Activated naive CD4-positive, alpha-beta T cell (primary cell): ENCODE data around the gene TRIM46.
A peak's percentile ranks its signal among the peaks of the same experiment; 100 is the strongest.
"Not testable (repeated sequence)": the region's sequence is repeated elsewhere in the genome, so short reads cannot be mapped to it uniquely, and the experiment has no call there.

ENCODE experiments used
- DNase-seq, 4 experiments: peaks; one replicate each; lab custom pipeline; 2025; lab: John Stamatoyannopoulos, UW

TRIM46 gene

GRCh38 chr1:155137154-155137949, 36.3 kb upstream of the TRIM46 start:
- DNase-seq, result no peak

DNA sequence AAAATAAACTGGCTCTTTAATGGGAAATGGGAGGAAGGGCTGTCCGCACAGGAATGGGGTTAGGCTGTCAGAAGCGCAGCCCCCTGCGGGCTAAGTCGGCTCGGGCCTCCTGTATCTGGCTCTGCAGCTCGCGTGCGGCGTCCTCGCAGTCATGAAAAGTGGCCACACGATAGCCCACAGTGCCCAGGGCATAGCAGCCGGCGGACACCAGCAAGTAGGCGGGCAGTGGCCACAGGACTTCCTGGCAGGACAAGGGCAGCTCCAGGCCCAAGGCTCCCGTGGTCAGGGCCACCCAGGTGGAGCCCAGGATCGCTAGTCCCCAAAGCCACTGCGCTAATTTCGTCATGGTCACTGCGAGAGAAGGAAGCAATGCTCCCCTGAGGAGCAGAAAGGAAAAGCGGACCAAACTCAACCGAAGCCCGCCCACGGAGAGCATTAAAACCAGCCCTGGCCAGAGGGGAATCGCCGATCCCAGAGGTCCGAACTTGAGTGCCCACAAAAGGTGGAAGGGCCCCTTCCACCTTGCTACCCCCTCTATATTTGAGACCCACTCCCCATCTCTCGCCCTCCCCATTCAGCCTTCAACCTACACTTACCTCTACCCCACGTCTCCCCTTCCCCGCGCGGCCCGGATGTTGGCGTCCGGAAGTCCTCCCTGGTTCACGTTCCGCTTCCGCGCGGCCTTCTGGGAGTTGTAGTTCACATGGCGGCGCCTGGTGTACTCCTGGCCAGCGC, 33.6 kb upstream of the TRIM46 start, which contains the start of gene DPM3:
TSS of gene DPM3 (minus strand) at position 637 of the 735 bp plus-strand sequence. CDS start at position 346, 291 bp downstream.
- peak; percentile 50 to 83 (median 76) for DNase-seq

GRCh38 chr1:155140630-155140953, 33.1 kb upstream of the TRIM46 start:
- no peak for DNase-seq

GRCh38 chr1:155141749-155142148, 31.9 kb upstream of the TRIM46 start:
- DNase-seq, result no peak

DNA sequence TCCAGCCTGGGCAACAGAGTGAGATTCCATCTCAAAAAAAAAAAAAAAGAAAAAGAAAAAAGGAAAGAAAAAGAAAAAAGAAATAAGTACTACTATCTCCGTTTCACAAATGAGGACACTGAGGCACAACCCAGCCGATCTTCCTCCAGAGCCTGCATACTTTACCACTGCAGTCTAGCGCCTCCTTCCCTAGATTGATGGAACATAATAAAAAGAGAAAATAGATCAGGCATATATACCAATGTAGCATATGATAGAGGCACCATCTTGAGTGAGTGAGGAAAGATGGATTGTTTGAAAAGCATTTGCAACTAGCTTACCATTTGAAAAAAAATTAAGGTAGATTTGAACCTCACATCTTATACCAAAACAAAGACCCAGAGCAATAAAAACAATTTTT, 28.2 kb upstream of the TRIM46 start:
- DNase-seq, result no peak

DNA sequence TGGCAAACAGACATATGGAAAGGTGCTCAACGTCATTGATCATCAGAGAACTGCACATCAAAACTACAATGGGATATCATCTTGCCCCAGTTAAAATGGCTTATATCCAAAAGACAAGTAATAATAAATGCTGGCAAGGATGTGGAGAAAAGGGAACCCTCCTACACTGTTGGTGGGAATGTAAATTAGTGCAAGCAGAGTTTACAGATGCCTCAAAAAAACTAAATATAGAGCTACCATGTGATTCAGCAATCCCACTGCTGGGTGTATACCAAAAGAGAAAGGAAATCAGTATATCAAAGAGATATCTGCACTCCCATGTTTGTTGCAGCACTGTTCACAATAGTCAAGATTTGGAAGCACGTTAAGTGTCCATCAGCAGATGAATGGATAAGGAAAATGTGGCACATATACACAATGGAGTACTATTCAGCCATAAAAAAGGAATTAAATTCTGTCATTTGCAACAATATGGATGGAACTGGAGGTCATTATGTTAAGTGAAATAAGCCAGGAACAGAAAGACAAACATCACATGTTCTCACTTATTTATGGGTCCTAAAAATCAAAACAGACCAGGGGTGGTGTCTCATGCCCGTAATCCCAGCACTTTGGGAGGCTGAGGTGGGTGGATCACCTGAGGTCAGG, 17.5 kb upstream of the TRIM46 start:
- DNase-seq, result not testable (repeated sequence)

- DNase-seq, result no peak
These were observed 14.7 kb upstream of the TRIM46 start for GRCh38 chr1:155158991-155159390.

DNA sequence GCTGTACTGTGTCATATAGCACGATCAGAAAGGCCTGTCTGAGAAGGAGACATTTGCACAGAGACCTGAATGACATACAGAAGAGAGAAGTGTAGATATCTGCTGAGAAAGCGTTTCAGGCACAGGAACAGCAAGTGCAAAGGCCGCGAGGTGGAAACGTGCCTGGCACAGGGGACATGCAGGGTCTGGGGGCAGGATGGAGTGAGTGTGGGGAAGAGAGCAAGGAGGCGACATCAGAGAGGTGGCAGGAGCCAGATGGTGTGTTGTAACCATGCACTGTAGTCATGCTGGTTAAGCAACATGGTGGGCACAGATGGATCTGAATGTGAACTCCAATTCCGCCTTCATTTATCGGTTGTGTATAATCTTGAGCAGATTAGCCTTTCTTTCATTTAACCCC, 13.5 kb upstream of the TRIM46 start:
- DNase-seq, result no peak

DNA sequence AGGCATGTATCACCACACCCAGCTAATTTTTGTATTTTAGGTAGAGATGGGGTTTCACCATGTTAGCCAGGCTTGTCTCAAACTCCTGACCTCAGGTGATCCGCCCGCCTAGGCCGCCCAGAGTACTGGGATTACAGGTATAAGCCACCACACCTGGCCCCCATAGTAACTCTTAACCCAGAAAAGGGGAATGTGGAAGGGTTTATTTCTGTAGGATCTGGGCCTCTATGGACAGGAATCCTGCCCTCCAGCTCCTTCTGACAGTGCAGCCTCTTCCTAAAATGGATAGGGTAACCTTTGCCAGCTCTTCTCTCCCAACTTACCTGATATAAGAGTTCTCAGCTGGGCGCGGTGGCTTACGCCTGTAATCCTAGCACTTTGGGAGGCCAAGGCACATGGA, 11.0 kb upstream of the TRIM46 start:
- DNase-seq, result not testable (repeated sequence)

DNA sequence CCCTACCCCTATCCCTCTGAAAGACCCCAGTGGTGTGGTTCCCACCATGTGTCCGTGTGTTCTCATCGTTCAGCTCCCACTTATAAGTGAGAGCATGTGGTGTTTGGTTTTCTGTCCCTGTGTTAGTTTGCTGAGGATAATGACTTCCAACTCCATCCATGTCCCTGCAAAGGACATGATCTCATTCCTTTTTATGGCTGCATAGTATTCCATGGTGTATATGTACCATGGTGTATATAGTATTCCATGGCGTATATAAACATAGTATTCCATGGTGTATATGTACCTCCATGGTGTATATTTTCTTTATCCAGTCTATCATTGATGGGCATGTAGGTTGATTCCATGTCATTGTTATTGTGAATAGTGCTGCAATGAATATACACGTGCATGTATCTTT, 9.9 kb upstream of the TRIM46 start:
- DNase-seq, result not testable (repeated sequence)

DNA sequence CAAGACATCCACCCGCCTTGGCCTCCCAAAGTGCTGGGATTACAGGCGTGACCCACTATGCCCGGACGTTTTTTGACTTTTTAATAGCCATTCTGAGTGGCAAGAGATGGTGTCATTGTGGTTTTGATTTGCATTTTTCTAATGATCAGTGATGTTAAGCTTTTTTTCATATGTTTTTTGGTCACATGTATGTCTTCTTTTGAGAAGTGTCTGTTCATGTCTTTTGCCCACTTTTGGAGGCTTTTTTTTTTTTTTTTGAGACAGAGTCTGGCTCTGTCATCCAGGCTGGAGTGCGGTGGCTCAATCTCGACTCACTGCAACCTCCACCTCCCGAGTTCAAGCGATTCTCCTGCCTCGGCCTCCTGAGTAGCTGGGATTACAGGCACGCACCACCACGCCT, 9.0 kb upstream of the TRIM46 start:
- not testable (repeated sequence) for DNase-seq

GRCh38 chr1:155166051-155166470, 7.6 kb upstream of the TRIM46 start:
- no peak for DNase-seq

GRCh38 chr1:155166471-155167165, 7.0 kb upstream of the TRIM46 start:
- no peak for DNase-seq

GRCh38 chr1:155167166-155168104, 6.2 kb upstream of the TRIM46 start:
- peak; percentile 52 to 84 (median 81) for DNase-seq

GRCh38 chr1:155168105-155168445, 5.6 kb upstream of the TRIM46 start:
- DNase-seq, result not testable (repeated sequence)

- no peak for DNase-seq
These were observed 5.0 kb upstream of the TRIM46 start for GRCh38 chr1:155168456-155169210.

GRCh38 chr1:155169541-155169940, 4.1 kb upstream of the TRIM46 start:
- DNase-seq, result no peak

- no peak for DNase-seq
These were observed 3.4 kb upstream of the TRIM46 start for GRCh38 chr1:155170101-155170785.

GRCh38 chr1:155170806-155171205, 2.8 kb upstream of the TRIM46 start:
- DNase-seq, result no peak
